Liver (tissue), 9 donors: ENCODE results near the gene TBC1D24. TPM values are rescaled to one million over a fixed set of nuclear protein-coding genes. Genes with fewer than 3 reads are reported as not detected.
"Not testable (repeated sequence)": the region's sequence is repeated elsewhere in the genome, so short reads cannot be mapped to it uniquely, and the experiment has no call there.

Source experiments
- DNase-seq: peaks from one replicate; pipeline ENCODE4 v3.0.0-alpha.2; 2017; ENCODE audit warnings: low spot score
- H3K27ac ChIP-seq, 2 donors: one replicate each; pipeline ENCODE4 v1.7.0; 2013; ENCODE audit warnings: inconsistent platforms in 2 of 2, low read length in 2 of 2, control low read depth in 1 of 2, low read depth in 1 of 2, mild to moderate bottlenecking in 1 of 2
- H3K27me3 ChIP-seq, 4 donors: one replicate each; pipeline versions ENCODE4 v1.6.1 to v1.7.0; 2013; ENCODE audit warnings: low read length in 3 of 4, inconsistent platforms in 1 of 4, mild to moderate bottlenecking in 1 of 4, moderate library complexity in 1 of 4; ENCODE audit not compliant: control insufficient read depth in 4 of 4, insufficient read depth in 4 of 4
- H3K36me3 ChIP-seq, 4 donors: one replicate each; pipeline versions ENCODE4 v1.6.1 to v1.7.0; 2013; ENCODE audit warnings: low read length in 3 of 4, mild to moderate bottlenecking in 3 of 4, low read depth in 1 of 4, moderate library complexity in 1 of 4; ENCODE audit not compliant: control insufficient read depth in 4 of 4, insufficient read depth in 3 of 4
- H3K4me1 ChIP-seq, 4 donors: one replicate each; pipeline versions ENCODE4 v1.6.1 to v1.7.0; 2013; ENCODE audit warnings: low read length in 3 of 4, mild to moderate bottlenecking in 3 of 4, moderate library complexity in 1 of 4; ENCODE audit not compliant: control insufficient read depth in 4 of 4, insufficient read depth in 4 of 4
- H3K4me3 ChIP-seq, 3 donors: one replicate each; pipeline versions ENCODE4 v1.6.1 to v1.7.0; 2013; ENCODE audit warnings: low read length in 3 of 3, control low read depth in 1 of 3, low read depth in 1 of 3, mild to moderate bottlenecking in 1 of 3
- H3K9ac ChIP-seq, 2 donors: one replicate each; pipeline ENCODE4 v1.7.0; 2013; ENCODE audit warnings: low read length in 2 of 2, mild to moderate bottlenecking in 2 of 2, moderate library complexity in 2 of 2, control low read depth in 1 of 2, low read depth in 1 of 2
- H3K9me3 ChIP-seq, 4 donors: one replicate each; pipeline versions ENCODE4 v1.6.1 to v1.7.0; 2013; ENCODE audit warnings: low read length in 3 of 4; ENCODE audit not compliant: control insufficient read depth in 4 of 4
- EGR1 ChIP-seq, 2 donors: IDR thresholded peaks; 2 replicates each; pipeline ENCODE4 v1.6.1; 2016 to 2018; ENCODE audit warnings: antibody characterized with exemption in 2 of 2, low read depth in 2 of 2
- FOXA1 ChIP-seq: IDR thresholded peaks from 2 replicates; pipeline ENCODE4 v1.6.1; 2016; ENCODE audit warnings: antibody characterized with exemption
- FOXA2 ChIP-seq: IDR thresholded peaks from 2 replicates; pipeline ENCODE4 v1.6.1; 2016; ENCODE audit warnings: antibody characterized with exemption
- HNF4G ChIP-seq: IDR thresholded peaks from 2 replicates; pipeline ENCODE4 v1.6.1; 2016; ENCODE audit warnings: antibody characterized with exemption
- JUND ChIP-seq, 2 donors: IDR thresholded peaks; 2 replicates each; pipeline ENCODE4 v1.6.1; 2016; ENCODE audit warnings: antibody characterized with exemption in 2 of 2
- NR2F2 ChIP-seq: IDR thresholded peaks from 2 replicates; pipeline ENCODE4 v1.6.1; 2016; ENCODE audit warnings: antibody characterized with exemption
- SP1 ChIP-seq: IDR thresholded peaks from 2 replicates; pipeline ENCODE4 v1.6.1; 2018; ENCODE audit warnings: antibody characterized with exemption, mild to moderate bottlenecking
- YY1 ChIP-seq: IDR thresholded peaks from 2 replicates; pipeline ENCODE4 v1.6.1; 2016; ENCODE audit warnings: antibody characterized with exemption, mild to moderate bottlenecking
- WGBS: extraction: QIAGEN DNeasy Blood & Tissue Kit; methylation state at CpG from one replicate; pipeline ENCODE4 v1.1.7; 2013; 5-methylcytosine and 5-hydroxymethylcytosine counted together
- polyA plus RNA-seq, 2 donors: library from polyadenylated mRNA; stranded (reverse) in 1 of 2; unstranded in 1 of 2; fragments of 200-250 nt in 1 of 2; fragments of >200 nt in 1 of 2; fragmentation: Nextera tagmentation in 1 of 2; extraction: Ambion mirVana in 1 of 2; gene quantifications; one replicate each; pipeline versions ENCODE4 v1.2.1 to v1.2.3, GENCODE V29; 2013 to 2015
- total RNA-seq, 2 donors: library from RNA; depleted of rRNA; stranded (reverse); fragments of >200 nt; gene quantifications; one replicate each; pipeline ENCODE4 v1.2.3, GENCODE V29; 2014
- TF ChIP-seq, protein P1 (sequence below): IDR thresholded peaks from 2 replicates; pipeline ENCODE4 v1.6.1; 2016; ENCODE audit warnings: antibody characterized with exemption, mild to moderate bottlenecking
- TF ChIP-seq, protein P2 (sequence below): IDR thresholded peaks from 2 replicates; pipeline ENCODE4 v1.6.1; 2016; ENCODE audit warnings: antibody characterized with exemption
- donor health status: healthy.
- donor health status: healthy.
- donor health status: healthy.
- donor health status: healthy.
- donor health status: healthy.

The TBC1D24 gene
- total and polyA plus RNA-seq, 4 donors, result 8.4 to 22.3 (median 11.5) TPM

GRCh38 chr16:2532494-2533141 is 57.7 kb downstream of the TBC1D24 start:
- Histone ChIP-seq H3K9ac (peak overlapping the region; percentile 81 to 89), H3K9me3 (no peaks in the 10 kb centered on the region), H3K4me3 (peak overlapping the region; percentile 42 to 59 (median 52)), H3K27ac (peak overlapping the region; percentile 98), H3K36me3 (peaks cover 0 to 6% (median 0%) of the 10 kb centered on the region in 4 donors), H3K27me3 (no peaks in the 10 kb centered on the region), H3K4me1 (peaks cover 5 to 24% (median 11%) of the 10 kb centered on the region in 4 donors)
- TF ChIP-seq FOXA2, result no peak
- no peak for TF ChIP-seq JUND (IDR thresholded peaks at IDR 0.05)
- TF ChIP-seq, protein P1, sequence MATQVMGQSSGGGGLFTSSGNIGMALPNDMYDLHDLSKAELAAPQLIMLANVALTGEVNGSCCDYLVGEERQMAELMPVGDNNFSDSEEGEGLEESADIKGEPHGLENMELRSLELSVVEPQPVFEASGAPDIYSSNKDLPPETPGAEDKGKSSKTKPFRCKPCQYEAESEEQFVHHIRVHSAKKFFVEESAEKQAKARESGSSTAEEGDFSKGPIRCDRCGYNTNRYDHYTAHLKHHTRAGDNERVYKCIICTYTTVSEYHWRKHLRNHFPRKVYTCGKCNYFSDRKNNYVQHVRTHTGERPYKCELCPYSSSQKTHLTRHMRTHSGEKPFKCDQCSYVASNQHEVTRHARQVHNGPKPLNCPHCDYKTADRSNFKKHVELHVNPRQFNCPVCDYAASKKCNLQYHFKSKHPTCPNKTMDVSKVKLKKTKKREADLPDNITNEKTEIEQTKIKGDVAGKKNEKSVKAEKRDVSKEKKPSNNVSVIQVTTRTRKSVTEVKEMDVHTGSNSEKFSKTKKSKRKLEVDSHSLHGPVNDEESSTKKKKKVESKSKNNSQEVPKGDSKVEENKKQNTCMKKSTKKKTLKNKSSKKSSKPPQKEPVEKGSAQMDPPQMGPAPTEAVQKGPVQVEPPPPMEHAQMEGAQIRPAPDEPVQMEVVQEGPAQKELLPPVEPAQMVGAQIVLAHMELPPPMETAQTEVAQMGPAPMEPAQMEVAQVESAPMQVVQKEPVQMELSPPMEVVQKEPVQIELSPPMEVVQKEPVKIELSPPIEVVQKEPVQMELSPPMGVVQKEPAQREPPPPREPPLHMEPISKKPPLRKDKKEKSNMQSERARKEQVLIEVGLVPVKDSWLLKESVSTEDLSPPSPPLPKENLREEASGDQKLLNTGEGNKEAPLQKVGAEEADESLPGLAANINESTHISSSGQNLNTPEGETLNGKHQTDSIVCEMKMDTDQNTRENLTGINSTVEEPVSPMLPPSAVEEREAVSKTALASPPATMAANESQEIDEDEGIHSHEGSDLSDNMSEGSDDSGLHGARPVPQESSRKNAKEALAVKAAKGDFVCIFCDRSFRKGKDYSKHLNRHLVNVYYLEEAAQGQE, result peak; percentile 15
- peak; percentile 42 for TF ChIP-seq YY1
- TF ChIP-seq FOXA1, result no peak
- no peak for TF ChIP-seq NR2F2
- peak; percentile 8 for TF ChIP-seq SP1
- DNase-seq, result peak; percentile 80
- 2% methylated on average over 37 of the region's 37 CpGs for WGBS

DNA sequence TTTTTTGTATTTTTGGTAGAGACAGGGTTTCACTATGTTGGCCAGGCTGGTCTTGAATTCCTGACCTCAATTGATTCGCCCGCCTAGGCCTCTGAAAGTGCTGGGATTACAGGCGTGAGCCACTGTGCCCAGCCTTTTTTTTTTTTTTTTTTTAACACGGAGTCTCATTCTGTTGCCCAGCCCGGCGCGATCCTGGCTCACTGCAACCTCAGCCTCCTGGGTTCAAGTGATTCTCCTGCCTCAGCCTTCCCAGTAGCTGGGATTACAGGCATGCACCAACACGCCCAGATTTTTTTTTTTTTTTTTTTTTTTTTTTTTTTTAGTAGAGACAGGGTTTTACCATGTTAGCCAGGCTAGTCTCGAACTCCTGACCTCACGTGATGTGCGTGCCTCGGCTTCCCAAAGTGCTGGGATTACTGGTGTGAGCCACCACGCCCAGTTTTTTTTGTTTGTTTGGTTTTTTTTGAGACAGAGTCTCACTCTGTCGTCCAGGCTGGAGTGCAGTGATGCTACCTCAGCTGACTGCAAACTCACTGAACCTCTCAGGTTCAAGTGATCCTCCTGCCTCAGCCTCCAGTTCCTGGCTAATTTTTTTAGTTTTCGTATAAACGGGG is 58.3 kb downstream of the TBC1D24 start:
- Histone ChIP-seq H3K9ac (peak overlapping the region in 1 of 2 donors; percentile 89), H3K4me3 (peak overlapping the region in 2 of 3 donors; percentile 42 to 59), H3K27ac (peak overlapping the region; percentile 98), H3K4me1 (peaks cover 5 to 24% (median 11%) of the 10 kb centered on the region in 4 donors)
- H3K9me3 ChIP-seq, H3K27me3 ChIP-seq, DNase-seq, H3K36me3 ChIP-seq: not testable (repeated sequence)
- 44% methylated on average over 16 of the region's 16 CpGs for WGBS

DNA sequence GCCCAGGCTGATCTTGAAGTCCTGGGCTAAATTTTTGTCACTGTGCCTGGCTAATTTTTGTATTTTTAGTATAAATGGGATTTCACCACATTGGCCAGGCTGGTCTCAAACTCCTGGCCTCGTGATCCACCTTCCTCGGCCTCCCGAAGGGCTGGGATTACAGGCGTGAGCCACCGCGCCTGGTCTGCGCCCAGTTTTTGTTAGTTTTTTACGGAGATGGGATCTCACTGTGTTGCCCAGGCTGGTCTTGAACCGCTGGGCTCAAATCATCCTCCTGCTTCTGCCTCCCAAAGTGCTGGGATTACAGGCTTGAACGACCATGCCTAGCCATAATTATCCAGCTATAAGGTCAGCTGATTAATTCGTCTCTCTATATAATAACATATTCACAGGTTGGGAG is 59.0 kb downstream of the TBC1D24 start:
- 94% methylated on average over 11 of the region's 11 CpGs for WGBS
- Histone ChIP-seq H3K4me3 (no peak overlapping the region), H3K9me3 (no peaks in the 10 kb centered on the region), H3K27ac (no peak overlapping the region), H3K9ac (no peak overlapping the region), H3K27me3 (no peaks in the 10 kb centered on the region), H3K36me3 (peaks cover 0 to 3% (median 0%) of the 10 kb centered on the region in 4 donors), H3K4me1 (peaks cover 8 to 28% (median 13%) of the 10 kb centered on the region in 4 donors)
- TF ChIP-seq JUND (IDR thresholded peaks at IDR 0.05), result no peak
- TF ChIP-seq, protein P1, result no peak
- TF ChIP-seq, protein P2, sequence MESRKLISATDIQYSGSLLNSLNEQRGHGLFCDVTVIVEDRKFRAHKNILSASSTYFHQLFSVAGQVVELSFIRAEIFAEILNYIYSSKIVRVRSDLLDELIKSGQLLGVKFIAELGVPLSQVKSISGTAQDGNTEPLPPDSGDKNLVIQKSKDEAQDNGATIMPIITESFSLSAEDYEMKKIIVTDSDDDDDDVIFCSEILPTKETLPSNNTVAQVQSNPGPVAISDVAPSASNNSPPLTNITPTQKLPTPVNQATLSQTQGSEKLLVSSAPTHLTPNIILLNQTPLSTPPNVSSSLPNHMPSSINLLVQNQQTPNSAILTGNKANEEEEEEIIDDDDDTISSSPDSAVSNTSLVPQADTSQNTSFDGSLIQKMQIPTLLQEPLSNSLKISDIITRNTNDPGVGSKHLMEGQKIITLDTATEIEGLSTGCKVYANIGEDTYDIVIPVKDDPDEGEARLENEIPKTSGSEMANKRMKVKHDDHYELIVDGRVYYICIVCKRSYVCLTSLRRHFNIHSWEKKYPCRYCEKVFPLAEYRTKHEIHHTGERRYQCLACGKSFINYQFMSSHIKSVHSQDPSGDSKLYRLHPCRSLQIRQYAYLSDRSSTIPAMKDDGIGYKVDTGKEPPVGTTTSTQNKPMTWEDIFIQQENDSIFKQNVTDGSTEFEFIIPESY, result no peak
- TF ChIP-seq EGR1 (IDR thresholded peaks at IDR 0.05; ENCODE audit: low read depth in 2 of 2), result no peak
- TF ChIP-seq HNF4G, result no peak
- no peak for TF ChIP-seq NR2F2
- DNase-seq, result no peak

DNA sequence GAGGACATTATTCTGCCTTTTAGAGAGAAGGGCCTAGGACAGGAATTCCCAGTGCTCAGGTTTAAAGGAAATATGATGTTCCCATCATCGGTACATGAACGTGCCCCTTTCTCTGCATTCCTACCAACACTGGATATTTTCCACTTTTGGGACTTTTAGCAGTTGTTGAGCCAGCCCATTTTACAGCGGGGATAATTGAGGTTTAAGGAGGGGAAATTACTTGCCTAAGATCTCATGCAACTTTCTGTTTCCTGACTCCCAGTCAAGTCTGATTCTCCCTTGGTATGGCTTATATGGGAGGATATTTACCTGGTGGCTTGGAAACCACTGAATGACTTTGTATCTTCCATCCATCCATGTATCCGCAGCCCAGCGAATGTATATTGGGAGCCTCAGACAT is 59.4 kb downstream of the TBC1D24 start:
- not testable (repeated sequence) for H3K9ac ChIP-seq, H3K4me3 ChIP-seq, H3K27me3 ChIP-seq, H3K9me3 ChIP-seq, DNase-seq, H3K36me3 ChIP-seq, H3K27ac ChIP-seq
- WGBS, result 96% methylated on average over 5 of the region's 5 CpGs
- peaks cover 12 to 32% (median 14%) of the 10 kb centered on the region in 4 donors for H3K4me1 ChIP-seq
